HG02943 (cell line): ENCODE measurements around the gene LRP1.
"Not testable (repeated sequence)": the region's sequence is repeated elsewhere in the genome, so short reads cannot be mapped to it uniquely, and the experiment has no call there.

Experiments used
- ATAC-seq: cut with Tn5 transposase; IDR thresholded peaks from one replicate; pipeline ENCODE4 v1.9.1; 2021; ENCODE audit warnings: mild to moderate bottlenecking, low read depth, moderate library complexity; ENCODE audit not compliant: unreplicated experiment

The LRP1 gene

DNA sequence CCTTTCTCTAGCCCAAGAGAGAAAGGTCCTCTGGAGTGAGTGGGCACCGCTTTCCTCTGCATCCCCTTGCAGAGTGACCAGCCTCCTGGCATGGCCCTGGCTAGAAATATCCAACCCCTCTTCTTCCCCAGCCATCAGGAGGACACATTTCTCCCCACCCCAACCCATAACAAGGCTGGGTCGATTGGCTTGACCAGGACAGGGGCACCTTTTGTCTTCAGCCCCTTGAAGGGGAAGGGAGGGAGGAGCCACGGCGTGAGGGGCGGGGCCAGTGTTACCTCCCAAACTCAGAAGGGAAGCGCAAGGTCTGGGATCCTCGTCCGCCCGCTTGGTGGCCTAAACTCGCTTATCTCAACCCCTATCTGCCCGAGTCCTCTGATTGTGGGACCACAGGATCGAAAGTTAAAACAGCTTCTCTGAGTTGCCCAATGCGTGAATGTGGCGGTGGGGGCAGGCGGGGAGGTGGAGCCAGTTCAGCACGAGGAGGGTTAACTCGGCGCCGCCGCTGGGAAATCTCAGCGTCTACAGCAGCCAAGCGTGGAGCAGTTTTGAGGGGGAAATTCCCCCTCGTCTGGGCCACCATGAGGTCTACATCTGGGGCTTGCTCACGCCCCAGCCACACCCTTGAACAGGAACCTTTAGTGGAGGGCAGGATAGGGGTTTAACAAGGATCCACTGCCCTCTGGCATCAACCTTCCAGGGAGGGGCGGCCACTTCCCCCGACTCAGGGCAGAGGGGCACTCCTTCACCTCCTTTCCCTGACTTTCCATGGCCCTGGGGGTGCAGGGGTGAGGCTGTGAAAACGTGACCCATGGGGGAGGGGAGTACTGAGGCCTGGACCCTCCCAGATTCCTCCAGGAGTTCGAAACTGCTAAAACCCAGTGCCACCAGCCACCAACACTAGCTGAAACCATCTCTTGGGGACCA is 17.9 kb upstream of the LRP1 start:
- no peak for ATAC-seq

DNA sequence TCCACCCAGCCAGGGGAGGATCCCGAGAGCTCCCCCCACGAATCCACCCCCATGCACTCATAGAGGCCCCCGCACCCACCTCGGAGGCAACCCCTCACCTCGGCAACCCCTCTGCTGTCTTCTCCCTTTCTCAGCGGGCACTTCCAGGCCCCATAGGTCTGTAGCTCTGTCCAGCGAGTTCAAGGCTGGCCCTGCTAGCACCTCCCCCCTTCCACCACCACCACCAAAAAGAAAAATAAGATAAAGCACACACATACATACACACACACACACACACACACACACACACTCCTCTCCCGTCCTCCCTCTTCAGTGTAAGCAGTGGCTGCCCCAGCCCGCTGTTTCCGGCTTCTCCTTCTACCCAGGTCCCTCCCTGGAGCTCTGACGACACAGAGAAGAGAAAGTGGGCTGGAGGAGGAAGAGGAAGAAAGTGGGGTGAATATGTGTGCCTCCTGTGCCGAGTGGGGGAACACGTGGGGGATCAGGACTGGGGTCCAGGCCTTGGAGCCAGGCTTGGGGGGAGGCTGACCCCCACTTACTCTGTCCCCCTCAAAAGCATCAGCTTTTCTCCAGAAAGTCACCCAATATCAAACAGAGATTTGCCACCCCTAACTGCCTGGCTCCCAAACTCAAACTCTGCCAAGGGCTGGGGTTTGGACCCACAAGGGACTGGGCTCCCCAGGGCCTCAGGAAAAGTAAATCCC is 17.1 kb upstream of the LRP1 start, which contains the start of gene STAT6:
TSS of gene STAT6 (minus strand) at position 332 of the 704 bp plus-strand sequence. CDS start 3,084 bp downstream, outside the sequence.
- peak; percentile 64 for ATAC-seq

- ATAC-seq = no peak
Measured at GRCh38 chr12:57112492-57113294, 15.6 kb upstream of the LRP1 start.

DNA sequence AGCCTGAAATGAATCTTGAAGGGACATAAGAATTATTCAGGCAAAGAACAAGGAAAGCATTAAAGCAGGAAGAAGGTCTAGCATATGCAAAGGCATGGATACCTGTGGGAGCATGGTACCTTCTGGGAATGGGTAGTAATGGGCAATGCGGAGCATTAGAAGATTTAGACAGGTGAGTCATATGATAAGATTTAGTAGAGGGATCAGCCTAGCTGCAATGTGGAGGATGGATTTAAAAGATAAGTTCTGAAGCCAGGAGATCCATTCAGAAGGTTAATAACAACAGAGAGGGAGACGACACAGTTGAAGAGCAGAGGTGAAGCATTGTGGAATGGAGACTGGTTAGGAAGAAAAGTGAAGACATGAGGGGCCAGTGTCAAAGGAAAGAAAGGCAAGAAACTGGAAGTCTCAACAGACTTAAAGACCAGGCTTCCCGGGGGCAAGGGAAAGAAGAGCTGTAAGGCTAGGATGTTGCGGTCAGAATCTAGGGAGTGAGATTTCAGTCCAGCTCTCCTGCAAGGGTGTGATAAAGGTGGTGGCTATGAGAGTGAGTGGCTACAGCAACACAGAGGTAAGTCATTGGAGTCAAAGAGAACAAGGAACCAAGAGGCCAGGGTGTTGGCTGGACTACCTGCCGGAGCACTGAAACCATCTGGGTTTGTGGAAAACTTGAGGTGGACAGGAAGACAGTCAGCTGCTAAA is 11.6 kb upstream of the LRP1 start:
- ATAC-seq = no peak

- no peak for ATAC-seq
Measured at GRCh38 chr12:57118711-57119271, 9.5 kb upstream of the LRP1 start.

DNA sequence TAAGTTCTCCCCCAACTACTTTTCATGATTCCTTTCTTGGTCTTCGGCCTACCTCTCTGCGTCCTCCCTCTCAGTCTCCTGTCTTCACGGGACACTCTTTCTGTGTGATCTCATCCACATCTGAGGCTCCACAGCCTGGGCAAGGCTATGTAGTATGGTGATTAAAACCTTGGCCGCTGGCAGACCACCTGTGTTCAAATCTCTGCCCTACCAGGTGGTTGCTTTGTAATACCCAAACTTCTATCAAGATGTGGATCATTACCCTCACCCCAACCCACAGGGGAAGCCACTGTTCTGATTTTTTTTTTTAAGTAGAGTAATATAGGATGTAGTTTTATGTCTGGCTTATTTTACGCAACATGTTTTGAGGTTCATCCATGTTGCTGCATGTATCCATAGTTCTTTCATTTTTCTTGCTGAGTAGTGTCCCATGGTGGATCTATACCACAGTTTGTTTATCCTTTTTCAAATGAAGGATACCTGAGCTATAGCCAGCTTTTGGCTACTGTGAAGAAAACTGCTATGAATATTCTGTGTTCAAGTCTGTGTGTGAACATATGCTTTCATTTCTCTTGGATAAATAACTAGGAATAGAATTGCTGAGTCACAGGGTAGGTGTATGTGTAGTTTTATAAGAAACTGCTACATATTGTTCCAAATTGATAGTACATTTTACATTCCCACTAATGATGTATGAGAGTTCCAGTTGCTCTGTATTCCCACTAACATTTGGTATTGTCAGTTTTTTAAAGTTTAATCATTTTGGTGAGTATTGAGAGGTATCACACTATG is 8.8 kb upstream of the LRP1 start:
- ATAC-seq = no peak

DNA sequence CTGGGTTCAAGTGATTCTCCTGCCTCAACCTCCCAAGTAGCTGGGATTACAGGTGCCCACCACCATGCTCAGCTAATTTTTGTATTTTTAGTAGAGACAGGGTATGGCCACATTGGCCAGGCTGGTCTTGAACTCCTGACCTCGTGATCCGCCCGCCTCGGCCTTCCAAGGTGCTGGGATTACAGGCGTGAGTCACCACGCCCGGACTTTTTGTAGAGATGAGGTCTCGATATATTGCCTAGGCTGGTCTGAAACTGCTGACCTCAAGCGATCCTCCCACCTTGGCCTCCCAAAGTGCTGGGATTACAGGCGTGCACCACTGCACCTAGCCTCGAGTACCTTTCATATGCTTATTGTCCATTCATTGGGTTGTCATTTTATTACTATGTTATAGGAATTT is 7.6 kb upstream of the LRP1 start:
- not testable (repeated sequence) for ATAC-seq

DNA sequence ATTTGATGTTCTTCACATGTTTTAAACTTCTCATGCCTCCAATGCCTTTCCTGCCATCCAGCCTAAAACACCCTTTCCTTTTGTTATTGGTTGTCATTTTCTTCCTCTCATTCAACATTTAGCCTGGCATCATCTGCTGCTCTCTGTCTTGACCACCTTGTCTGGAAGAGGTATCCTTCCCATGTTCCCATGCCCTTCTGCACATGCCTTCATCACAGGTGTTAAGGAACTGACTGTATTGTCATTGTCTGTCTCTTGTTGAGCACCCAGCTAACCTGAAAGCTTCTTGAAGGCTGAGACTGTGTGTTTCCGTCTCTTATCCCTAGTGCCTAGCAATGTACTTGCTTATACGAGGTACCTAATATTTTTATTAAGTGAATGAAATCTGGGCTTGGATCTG is 4.5 kb upstream of the LRP1 start:
- ATAC-seq = no peak

DNA sequence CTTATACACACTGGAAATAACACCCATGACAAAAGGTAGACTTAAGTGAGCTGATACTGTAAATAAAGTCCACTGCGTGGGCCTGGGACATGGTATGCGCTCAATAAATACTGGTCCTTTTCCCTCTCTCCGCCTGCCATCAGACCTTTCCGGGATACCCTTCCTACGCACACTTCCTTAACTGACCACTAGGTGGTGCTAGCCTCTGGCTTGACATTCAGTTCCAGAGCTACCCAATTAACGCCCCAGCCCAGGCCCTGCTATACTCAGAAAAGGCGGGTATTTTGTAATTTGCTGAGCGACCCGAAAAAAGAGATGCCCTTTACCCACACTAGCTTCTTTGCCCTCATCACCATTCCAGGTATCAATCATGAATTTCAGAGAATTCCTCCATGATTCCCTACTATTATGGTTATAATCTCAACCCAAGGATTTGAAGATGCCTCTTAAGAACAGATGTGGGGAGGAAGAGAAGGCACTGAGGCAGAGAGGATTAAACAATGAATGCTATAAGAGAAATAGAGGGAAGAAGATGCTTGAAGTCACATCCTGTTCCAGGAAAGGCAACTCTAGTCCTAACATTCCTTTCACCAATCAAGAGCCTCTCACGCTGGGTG is 3.9 kb upstream of the LRP1 start:
- no peak for ATAC-seq

DNA sequence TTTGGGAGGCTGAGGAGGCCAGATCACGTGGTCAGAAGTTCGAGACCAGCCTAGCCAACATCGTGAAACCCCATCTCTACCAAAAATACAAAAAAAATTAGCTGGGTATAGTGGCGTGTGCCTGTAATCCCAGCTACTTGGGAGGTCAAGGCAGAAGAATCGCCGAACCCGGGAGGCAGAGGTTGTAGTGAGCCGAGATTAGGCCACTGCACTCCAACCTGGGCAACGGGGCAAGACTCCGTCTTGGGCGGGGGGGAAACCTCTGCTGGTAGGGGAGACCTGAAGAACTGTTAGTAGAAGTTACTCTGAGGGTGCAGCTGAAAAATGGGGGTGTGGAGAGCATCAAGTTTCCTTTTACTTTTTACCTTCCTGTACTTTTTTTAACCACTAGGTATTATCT is 2.2 kb upstream of the LRP1 start:
- no peak for ATAC-seq

DNA sequence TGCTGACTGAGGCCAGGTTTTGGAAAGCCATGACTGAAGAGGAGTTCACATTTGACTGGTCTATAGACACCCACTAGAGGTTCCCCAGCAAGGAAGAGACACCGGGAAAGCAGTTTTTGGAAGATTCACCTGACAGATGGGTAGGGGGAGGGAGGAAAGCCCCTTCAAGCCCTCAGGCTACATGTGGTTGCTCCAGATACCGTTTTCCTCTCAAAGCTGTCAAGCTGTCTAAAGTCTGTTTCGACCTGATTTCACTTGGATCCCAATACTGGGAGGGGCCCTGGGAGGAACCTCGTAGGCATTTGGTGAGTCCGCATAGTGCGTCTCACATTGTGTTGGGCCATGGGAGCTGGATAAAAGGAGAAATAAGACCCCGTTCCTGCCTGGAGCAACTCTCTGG is 1.7 kb upstream of the LRP1 start:
- ATAC-seq = no peak

- no peak for ATAC-seq
Measured at GRCh38 chr12:57127101-57127725, 1.1 kb upstream of the LRP1 start.

DNA sequence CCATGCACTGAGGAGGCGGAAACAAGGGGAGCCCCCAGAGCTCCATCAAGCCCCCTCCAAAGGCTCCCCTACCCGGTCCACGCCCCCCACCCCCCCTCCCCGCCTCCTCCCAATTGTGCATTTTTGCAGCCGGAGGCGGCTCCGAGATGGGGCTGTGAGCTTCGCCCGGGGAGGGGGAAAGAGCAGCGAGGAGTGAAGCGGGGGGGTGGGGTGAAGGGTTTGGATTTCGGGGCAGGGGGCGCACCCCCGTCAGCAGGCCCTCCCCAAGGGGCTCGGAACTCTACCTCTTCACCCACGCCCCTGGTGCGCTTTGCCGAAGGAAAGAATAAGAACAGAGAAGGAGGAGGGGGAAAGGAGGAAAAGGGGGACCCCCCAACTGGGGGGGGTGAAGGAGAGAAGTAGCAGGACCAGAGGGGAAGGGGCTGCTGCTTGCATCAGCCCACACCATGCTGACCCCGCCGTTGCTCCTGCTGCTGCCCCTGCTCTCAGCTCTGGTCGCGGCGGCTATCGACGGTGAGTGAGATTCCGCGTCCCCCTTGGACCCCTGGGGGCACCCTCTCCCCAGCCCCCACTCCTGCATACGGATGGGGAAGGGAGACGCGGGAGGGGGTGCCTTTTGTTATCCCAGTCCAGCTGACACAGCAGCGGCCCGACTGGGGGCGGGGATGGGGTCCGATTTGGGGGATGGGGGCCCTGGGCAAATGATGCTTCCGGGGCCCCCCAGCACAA is 400 bp downstream of the LRP1 start:
- ATAC-seq = no peak

GRCh38 chr12:57129321-57129842 is 1.1 kb downstream of the LRP1 start:
- ATAC-seq = no peak

DNA sequence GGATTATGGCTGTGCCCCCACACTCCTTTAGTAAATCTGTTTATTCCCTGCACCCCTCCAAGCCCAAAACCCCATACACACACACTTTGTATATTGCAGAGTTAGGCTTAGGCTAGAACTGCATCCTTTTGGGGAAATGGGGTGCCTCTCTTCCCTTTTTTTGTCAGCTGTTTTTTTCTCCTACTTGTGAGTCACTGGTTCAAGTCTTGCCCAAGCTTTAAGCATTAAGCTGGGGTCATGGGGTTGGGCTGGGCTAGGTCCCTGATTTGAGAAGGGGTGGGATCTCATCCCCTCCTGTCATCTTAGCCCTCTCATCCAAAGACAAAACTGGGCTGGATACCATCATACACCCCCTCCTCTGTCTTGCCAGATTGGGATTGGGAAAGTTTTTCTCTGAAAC is 1.6 kb downstream of the LRP1 start:
- no peak for ATAC-seq

- no peak for ATAC-seq
Measured at GRCh38 chr12:57130941-57131340, 2.7 kb downstream of the LRP1 start.
